Smooth muscle cell of the brain vasculature (primary cell): ENCODE data around the gene TMEM44.
"Not testable (repeated sequence)": the region's sequence is repeated elsewhere in the genome, so short reads cannot be mapped to it uniquely, and the experiment has no call there.

Experiments
- DNase-seq: peaks from one replicate; pipeline ENCODE4 v3.0.0-alpha.2; 2012; ENCODE audit warnings: low read depth, low spot score

TMEM44 gene

DNA sequence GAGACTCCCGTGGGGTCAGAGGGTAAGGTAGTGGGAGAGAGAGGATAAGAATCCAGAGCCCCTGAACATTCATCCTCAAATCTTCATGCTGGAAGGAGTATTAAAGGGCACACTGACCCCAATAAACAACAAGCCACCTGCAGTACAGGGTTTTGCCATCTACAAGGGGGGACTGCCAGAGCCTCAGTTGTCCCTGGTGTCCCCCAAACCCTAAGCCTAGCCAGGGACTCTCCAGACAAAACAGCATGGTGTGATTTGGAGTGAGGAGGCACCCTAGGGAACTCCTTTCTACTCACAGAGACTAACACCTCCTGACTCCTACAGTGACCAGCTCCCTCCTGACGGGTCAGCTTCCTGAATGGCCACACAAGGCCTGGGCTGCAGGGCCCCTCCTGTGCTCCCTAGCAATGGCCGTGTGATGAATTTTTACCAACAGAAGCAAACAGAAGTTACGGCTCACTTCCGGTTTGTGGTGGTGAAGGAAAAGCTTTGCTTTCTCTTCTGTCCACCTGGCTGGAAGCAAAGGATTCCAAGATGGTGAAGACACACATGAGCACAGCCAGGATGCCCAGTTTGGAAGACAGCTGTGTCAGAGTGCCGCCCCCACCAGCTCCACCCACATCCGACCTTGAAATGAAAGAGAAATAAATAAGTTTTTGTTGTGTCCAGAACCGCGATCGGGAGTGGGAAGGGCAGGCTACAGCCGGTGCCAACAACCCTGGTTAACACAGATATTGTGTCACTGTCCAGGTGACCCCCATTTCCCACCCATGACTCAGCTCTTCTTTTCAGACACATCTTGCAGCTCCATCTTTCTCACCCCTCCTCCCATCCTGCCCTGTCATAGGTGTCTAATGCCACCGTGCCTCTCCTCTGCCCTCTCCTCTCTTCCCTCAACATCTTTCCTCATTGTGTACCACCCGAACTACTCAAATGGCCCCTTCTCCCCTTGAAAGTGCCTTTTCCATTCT is 76.8 kb downstream of the TMEM44 start:
- DNase-seq: no peak

DNA sequence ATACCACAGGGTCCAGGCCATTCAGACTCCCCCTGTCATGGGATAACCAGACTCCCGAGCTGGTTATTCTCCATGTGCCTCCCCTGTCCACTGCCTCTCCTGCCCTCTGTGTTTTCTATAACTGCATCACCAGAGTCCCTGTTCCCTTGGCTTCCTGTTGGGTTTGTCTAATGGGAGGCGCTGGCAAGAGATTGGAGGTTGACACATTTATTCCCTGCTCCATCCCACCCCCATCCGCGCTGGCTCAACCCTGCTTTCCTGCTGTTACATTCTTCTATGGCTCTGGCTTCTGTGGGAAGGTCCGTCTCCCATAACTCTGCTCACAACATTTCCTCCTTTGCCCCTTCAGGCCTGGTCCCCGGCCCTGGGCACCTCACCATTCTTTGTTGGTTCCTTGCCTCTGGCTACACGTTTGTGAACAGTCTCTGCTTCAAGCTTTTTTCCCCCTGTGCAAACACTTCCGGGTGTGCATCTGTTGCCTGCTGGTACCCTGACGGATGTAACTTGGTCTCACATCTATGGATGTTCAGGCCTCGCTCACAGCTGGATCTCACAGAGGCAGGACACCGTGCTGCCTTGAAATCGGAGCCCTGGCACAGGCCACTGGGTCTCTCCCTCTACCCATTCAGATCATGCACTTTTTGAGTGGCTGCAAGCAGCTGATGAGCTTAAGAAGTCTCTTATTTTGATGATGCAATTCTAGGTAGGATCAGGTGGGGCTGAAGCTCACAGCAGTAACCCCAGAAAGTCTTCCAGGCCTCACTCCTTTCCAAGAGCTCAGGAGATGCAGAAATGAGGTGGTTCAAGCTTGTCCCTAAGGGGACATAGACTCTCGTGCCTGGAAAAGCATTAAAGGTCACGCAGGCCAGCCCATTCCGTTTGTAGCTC is 77.8 kb downstream of the TMEM44 start:
- DNase-seq: no peak

DNA sequence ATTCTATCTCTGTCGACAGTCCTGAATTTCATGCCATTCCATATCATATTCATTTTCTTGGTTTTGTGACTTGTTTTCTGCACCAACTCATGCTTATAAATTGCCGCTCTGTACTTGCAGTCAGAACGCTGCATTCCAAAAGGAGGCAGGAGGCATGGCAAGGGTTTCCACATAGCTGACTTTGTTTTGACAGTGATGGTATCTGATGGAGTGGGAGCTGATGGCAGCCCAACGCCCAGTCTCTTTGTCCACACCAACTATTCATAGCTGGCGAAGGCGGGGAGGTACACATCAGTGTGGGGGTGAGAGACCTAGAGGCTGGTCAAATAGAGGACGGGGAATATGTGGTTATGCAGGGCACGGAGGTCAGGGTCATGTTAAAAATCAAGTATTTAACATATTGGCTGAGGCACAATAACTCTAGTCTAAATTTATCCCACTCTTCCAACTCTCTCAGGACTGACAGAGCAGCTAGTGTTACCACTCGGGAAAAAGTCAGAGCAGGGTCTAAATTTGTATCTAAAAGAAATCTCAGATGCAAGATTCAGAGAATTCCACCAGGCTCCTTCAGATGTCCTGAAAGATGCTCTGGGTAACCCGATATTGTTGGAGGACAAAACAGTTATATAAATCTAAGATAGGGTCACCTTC is 78.6 kb downstream of the TMEM44 start:
- DNase-seq: no peak

GRCh38 chr3:194552327-194552949 is 80.8 kb downstream of the TMEM44 start:
- DNase-seq: no peak

DNA sequence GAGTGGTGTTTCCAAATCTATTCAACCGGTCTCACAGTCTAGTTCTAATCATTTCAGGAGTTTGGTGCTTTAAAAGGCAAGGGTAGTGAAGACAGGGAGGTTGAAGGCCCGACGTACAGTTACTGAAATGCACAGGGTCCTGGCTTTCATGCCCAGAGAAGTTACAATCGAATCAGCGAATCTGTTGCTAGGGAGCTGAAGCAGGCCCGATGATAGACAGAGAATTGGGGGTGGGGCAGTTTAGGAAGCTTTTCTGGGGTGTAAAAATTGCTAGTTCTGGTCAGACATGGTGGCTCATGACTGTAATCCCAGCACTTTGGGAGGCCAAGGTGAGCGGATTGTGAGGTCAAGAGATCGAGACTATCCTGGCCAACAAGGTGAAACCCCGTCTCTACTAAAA is 83.4 kb downstream of the TMEM44 start:
- no peak for DNase-seq

- DNase-seq: no peak
Measured at GRCh38 chr3:194548346-194549321, 84.6 kb downstream of the TMEM44 start.

DNA sequence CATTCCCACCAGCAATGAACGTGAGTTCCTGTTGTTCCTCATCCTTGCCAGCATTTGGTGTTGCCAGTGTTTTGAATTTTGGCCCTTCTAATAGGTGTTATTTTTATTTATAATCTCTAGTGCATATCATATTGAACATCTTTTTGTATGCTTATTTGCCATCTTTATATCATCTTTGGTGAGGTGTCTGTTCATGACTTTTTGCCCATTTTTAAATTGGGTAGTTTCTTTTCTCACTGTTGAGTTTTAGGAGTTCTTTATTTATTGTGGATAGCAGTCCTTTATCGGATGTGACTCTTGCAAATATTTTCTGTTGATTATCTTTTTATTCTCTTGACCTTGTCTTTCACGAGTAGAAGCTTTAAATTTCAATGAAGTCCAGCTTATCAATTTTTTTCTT is 86.2 kb downstream of the TMEM44 start:
- DNase-seq: no peak

- DNase-seq: not testable (repeated sequence)
Measured at GRCh38 chr3:194545538-194545937, 87.7 kb downstream of the TMEM44 start.

- DNase-seq: no peak
Measured at GRCh38 chr3:194543550-194543949, 89.7 kb downstream of the TMEM44 start.

DNA sequence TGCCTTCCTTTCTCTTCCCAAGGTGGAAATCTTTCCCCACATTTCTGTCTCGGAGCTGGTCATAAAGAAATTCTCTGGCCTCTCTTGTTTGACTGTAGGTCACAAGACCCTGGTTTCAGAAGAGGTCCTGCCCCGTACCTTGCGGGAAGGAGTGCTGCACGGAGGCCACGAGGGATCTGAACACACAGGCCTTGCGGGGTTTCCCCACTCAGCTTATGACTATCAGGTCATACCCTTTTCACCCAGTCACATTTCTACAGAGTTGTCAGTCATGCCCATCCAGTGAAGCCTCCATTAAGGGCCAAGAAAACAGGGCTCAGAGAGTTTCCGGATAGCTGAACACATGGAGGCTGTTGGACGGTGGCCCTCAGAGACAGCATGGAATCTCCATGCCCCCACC is 91.7 kb downstream of the TMEM44 start:
- DNase-seq: no peak

GRCh38 chr3:194540274-194540905 is 92.8 kb downstream of the TMEM44 start:
- DNase-seq: no peak

GRCh38 chr3:194539498-194539897 is 93.7 kb downstream of the TMEM44 start:
- DNase-seq: no peak

- DNase-seq: no peak
Measured at GRCh38 chr3:194537732-194538247, 95.4 kb downstream of the TMEM44 start.
